ENCODE data around the gene KIF9.
"Not testable (repeated sequence)": the region's sequence is repeated elsewhere in the genome, so short reads cannot be mapped to it uniquely, and the experiment has no call there.

The KIF9 gene

GRCh38 chr3:47247131-47248064 is 35.2 kb downstream of the KIF9 start:
- no peak for DNase-seq

- DNase-seq: no peak
Observed at GRCh38 chr3:47245271-47245670, 37.3 kb downstream of the KIF9 start.

GRCh38 chr3:47244531-47245100 is 38.0 kb downstream of the KIF9 start:
- DNase-seq: no peak

GRCh38 chr3:47243419-47244147 is 39.0 kb downstream of the KIF9 start:
- DNase-seq: no peak

- DNase-seq: no peak
Observed at GRCh38 chr3:47239929-47240328, 42.7 kb downstream of the KIF9 start.

- DNase-seq: no peak
Observed at GRCh38 chr3:47238017-47238416, 44.6 kb downstream of the KIF9 start.

GRCh38 chr3:47228088-47228487 is 54.5 kb downstream of the KIF9 start:
- DNase-seq: no peak

GRCh38 chr3:47227678-47228077 is 54.9 kb downstream of the KIF9 start:
- DNase-seq: peak in 1 of 2 donors; percentile 12

- DNase-seq: no peak
Observed at GRCh38 chr3:47225310-47225906, 57.2 kb downstream of the KIF9 start.

- no peak for DNase-seq
Observed at GRCh38 chr3:47223755-47224154, 58.8 kb downstream of the KIF9 start.

GRCh38 chr3:47221798-47222197 is 60.8 kb downstream of the KIF9 start:
- DNase-seq: no peak

- no peak for DNase-seq
Observed at GRCh38 chr3:47210863-47211405, 71.7 kb downstream of the KIF9 start.

- not testable (repeated sequence) for DNase-seq
Observed at GRCh38 chr3:47206022-47206421, 76.6 kb downstream of the KIF9 start.

GRCh38 chr3:47204875-47205274 is 77.7 kb downstream of the KIF9 start:
- DNase-seq: no peak

- no peak for DNase-seq
Observed at GRCh38 chr3:47202542-47202941, 80.1 kb downstream of the KIF9 start.

- DNase-seq: no peak
Observed at GRCh38 chr3:47197287-47197686, 85.3 kb downstream of the KIF9 start.

- no peak for DNase-seq
Observed at GRCh38 chr3:47194994-47195393, 87.6 kb downstream of the KIF9 start.

- DNase-seq: no peak
Observed at GRCh38 chr3:47193871-47194859, 88.4 kb downstream of the KIF9 start.

- DNase-seq: no peak
Observed at GRCh38 chr3:47186285-47186684, 96.3 kb downstream of the KIF9 start.

GRCh38 chr3:47181685-47182084 is 100.9 kb downstream of the KIF9 start:
- not testable (repeated sequence) for DNase-seq

- not testable (repeated sequence) for DNase-seq
Observed at GRCh38 chr3:47180011-47180410, 102.6 kb downstream of the KIF9 start.
